Stimulated activated CD4-positive, alpha-beta T cell treated with anti-CD3 and anti-CD28 coated beads, Interleukin-1b, Interleukin-23, amount 100 ng/mL, for 48 hours (primary cell): ENCODE data around the gene CLSTN2.

Experiments used
- DNase-seq: peaks from one replicate; pipeline ENCODE4 v3.0.0-alpha.2; 2020

The CLSTN2 gene

GRCh38 chr3:140572334-140572733 lies 637.3 kb downstream of the CLSTN2 start:
- DNase-seq, result no peak

GRCh38 chr3:140573011-140573410 lies 638.0 kb downstream of the CLSTN2 start:
- no peak for DNase-seq

DNA sequence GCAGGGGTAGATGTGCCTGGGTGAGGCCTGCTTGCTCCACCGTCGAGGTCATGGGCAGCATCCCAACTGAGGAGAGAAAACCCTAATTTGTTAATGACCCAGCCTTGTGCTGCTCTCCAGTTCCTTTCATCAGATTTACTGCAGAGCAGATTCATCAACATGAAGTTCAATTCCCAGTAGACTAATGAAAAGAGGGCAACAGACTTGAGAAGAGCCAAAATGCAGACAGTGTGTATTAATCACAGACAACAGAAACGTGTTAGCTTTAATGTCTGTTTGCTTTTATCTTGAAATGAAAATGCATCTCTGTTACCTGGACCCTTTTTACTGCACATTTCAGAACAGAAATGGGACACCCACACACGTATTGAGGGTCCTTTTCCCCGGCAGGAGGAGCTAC lies 639.4 kb downstream of the CLSTN2 start:
- no peak for DNase-seq

DNA sequence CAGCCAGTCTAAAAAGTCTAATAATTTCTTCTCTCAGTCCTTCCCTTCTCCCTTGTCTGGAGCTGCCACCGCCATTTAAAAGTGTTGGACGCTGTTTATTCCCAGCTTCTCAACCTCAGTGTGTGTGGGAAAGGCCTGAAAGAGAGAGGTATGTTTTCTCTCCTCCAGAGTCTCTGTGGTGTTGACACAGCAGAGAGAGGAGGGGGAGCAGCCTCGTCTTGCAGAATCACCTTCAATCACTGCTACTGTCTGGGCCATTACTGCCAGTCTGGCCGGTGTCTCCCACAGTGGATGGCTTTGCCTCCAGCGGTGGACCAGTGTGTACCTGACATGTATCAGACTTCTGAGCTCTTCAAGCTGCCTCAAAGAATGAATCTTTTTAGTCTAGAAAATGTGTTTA lies 641.5 kb downstream of the CLSTN2 start:
- DNase-seq, result no peak

DNA sequence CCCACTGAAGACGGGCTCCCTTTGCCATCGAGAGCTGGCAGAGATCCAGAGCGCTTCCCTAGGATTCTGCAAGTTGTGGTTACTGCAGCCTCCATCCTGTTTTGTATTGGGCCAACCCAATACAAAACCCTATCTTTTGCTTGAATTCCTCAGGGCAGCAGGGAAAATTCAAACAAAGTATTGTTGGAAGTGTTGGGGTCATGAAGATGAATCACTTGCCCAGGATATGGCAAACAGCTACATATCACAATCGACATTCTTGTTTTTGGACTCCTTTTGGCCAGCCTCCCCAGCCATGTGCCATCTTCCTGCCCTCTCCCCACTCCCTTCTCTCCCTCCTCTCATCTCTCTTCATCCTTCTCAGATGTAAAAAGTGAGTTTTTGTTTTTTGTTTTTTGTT lies 642.9 kb downstream of the CLSTN2 start:
- no peak for DNase-seq

- no peak for DNase-seq
Observed at GRCh38 chr3:140579260-140579659, 644.3 kb downstream of the CLSTN2 start.

- DNase-seq, result no peak
Observed at GRCh38 chr3:140580746-140581145, 645.8 kb downstream of the CLSTN2 start.

DNA sequence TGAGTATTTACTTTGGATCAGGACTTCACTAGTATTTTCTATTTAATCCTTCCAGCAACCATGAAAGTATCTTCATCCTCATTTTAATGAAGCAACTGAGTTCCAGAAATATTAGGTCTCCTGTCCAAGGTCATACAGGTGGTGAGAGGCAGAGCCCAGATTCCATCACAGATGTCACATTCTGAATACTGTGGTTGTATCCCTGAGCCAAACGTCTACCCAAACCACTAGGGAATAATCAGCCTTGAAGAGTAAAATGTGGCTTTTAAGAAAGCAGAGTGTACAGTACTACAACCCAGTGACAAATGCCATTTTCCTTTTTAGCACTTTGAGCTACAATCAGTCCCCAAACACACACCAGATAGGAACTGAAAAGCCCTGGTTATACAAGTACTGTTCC lies 649.6 kb downstream of the CLSTN2 start:
- no peak for DNase-seq

GRCh38 chr3:140585828-140586227 lies 650.8 kb downstream of the CLSTN2 start:
- no peak for DNase-seq

- DNase-seq, result no peak
Observed at GRCh38 chr3:140586311-140586710, 651.3 kb downstream of the CLSTN2 start.

GRCh38 chr3:140588558-140588957 lies 653.6 kb downstream of the CLSTN2 start:
- no peak for DNase-seq

DNA sequence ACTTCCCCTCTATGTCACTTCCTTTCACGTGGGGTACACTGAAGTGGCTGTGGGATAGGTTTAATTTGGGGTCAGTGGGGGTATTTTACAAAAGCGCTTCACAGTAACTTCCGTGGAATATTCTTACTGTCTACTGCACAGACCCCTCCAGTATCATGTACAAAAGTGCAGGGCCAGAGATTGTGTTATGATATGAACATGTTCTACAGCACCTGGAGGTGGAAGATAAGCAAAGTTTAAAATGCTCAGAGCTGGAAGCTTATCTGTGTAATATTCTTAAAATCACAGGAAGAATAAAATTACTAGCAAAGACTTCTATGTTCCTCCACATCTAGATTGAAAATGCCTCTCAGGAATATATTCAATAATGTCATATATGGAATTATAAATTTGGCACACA lies 658.8 kb downstream of the CLSTN2 start:
- DNase-seq, result no peak

- DNase-seq, result no peak
Observed at GRCh38 chr3:140595295-140595694, 660.3 kb downstream of the CLSTN2 start.

DNA sequence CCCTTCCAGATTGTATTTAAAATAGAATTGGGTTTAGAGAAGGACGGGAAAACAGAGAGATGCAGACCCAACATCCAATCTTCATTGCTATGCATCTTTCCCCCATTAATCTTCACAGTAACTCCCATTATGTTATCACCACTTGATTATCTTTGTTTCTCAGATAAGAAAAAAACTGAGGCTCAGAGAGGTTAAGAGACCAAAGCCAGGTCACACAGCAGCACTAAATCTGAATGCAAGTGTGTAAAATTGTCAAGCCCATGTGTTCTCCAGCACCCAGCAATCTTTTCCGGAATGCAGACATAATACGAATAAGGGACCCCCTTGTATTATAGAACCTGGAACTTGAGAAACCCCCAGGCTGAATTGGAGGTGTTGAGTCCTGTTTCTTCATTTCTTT lies 662.4 kb downstream of the CLSTN2 start:
- no peak for DNase-seq

DNA sequence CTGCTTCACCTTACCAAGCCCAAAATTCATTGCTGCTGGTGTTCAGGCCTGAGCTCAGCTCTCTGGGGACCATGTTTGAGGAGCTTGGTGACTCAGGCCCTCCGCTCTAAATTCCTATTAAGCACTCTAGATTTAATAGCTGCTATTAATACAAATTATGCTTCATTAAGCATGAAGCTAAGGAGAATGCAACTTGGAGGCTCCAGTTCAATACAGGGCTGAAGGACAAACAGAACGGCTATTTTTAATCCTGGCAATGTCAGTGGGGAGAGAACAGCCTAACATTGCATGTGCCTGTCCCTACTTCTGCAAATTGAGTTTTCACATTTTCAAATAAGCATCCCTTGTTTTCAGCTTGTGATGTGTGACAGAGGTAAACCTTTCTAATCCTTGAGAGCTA lies 662.8 kb downstream of the CLSTN2 start:
- DNase-seq, result no peak

- no peak for DNase-seq
Observed at GRCh38 chr3:140599009-140599408, 664.0 kb downstream of the CLSTN2 start.

DNA sequence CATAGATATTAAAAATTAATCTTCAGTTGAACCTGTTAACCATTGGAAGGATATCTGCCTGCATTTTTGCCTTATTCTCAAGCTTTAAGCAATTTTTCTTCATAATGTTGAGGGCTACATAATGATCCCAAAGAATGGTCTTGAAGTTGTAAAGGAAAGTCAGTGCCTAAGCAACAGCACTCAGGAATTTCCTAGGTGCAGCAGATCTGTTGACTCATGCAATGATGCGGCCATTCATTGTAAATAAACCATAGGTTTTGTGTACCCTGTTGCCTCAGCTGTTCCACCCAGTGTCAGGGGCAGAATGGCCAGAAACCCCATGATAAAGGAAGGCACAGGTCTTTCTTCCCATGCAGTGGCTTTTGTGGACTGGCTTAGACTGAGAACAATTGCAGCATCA lies 664.5 kb downstream of the CLSTN2 start:
- no peak for DNase-seq

DNA sequence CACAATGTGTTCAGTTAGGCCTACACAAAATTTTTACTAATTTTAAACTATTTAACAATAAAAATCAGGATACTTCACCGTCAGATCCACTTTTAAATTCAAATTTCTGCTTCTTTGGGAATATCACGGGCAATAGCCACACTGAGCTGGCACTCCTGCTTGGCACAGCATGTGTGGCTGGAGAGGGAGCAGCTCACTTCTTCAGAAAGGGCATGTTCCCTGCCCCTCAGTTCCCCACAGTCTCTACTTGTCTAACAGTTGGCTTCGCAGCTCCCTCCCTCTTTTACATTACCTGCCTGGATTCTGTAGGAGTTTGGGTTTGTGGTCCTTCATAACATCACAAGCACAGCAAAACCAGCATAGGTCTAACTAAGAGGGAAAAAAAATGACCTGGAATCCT lies 666.9 kb downstream of the CLSTN2 start:
- DNase-seq, result no peak

DNA sequence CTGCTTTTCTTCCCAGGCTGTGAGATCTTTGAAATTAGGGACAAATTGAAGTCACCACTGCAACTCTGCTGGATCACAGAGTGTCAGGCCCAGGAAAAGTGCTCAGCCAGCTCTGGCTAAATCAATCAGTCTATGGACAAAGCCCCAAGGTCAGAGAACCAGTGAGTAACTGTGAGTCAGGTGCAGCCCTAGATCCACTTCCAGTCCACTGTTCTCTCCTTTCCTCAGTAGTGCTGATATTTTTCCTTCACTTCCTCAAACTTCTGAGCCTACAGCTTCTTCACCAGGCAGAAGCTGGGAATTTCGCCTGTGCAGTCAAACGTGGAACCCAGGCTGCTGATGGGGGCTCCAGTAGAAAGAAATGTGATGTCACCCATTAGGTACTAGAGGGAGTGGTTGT lies 667.8 kb downstream of the CLSTN2 start:
- no peak for DNase-seq

- no peak for DNase-seq
Observed at GRCh38 chr3:140603766-140604165, 668.8 kb downstream of the CLSTN2 start.

GRCh38 chr3:140610544-140610943 lies 675.6 kb downstream of the CLSTN2 start:
- no peak for DNase-seq

- no peak for DNase-seq
Observed at GRCh38 chr3:140614001-140614400, 679.0 kb downstream of the CLSTN2 start.

DNA sequence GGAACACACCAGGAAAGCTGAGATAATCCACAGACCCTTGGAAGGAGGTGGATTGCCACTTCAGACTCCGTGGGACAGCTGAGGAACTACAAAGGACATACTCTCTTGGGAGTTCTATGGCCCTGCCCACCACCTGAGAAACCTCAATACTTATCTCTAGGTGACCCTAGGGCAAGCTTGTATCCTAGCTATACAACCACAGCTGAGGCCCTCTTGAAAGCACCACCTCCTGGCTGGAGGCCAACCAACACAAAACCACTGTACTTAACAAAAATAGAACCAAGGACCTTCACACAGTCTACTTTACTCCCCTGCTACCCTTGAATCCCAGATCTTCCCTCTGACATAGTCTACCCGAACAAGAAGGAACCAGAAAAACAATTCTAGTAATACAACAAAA lies 682.1 kb downstream of the CLSTN2 start:
- no peak for DNase-seq

DNA sequence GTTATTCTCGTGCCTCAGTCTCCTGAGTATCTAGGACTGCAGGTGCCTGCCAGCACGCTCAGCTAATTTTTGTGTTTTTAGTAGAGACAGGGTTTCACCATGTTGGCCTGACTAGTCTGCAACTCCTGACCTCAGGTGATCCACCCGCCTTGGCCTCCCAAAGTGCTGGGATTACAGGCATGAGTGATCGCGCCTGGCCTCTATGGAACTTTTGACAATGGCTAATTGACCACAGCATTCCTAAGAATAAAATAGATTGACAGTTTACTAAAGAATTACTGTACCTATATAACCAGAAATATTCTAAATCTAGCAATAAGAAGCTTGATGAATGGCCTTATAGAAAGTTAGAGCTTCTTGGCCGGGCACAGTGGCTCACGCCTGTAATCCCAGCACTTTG lies 691.9 kb downstream of the CLSTN2 start:
- no peak for DNase-seq
